Cardiac muscle cell (in vitro differentiated cells and primary cell): ENCODE data around the gene TEAD4. TPM values are rescaled to one million over a fixed set of nuclear protein-coding genes. Genes with fewer than 3 reads are reported as not detected.

Experiments
- DNase-seq, 2 donors: peaks; one replicate each; pipeline versions ENCODE4 v3.0.0 to v3.0.0-alpha.2; 2010 to 2017; ENCODE audit warnings: low read depth in 1 of 2, low spot score in 1 of 2
- H3K27ac ChIP-seq: fragments of 200-600 bp; sonication (generic); 2 replicates; pipeline ENCODE4 v1.5.1; 2016
- H3K27me3 ChIP-seq: fragments of 200-600 bp; sonication (generic); 2 replicates; pipeline ENCODE4 v1.6.0; 2016; ENCODE audit warnings: control low read depth
- H3K36me3 ChIP-seq: fragments of 200-600 bp; sonication (generic); 2 replicates; pipeline ENCODE4 v1.5.1; 2016; ENCODE audit warnings: control low read depth
- H3K4me1 ChIP-seq: fragments of 200-600 bp; sonication (generic); 2 replicates; pipeline ENCODE4 v1.8.1; 2017; ENCODE audit warnings: low read depth, mild to moderate bottlenecking, mixed run types
- H3K4me3 ChIP-seq: fragments of 200-600 bp; sonication (generic); 2 replicates; pipeline ENCODE4 v1.5.1; 2016; ENCODE audit warnings: mild to moderate bottlenecking
- H3K9me3 ChIP-seq: fragments of 200-600 bp; sonication (generic); 2 replicates; pipeline ENCODE4 v1.5.1; 2017; ENCODE audit warnings: low read depth, mild to moderate bottlenecking, control low read depth
- CTCF ChIP-seq: IDR thresholded peaks from 2 replicates; pipeline ENCODE4 v1.5.1; 2012; ENCODE audit warnings: low read depth, mild to moderate bottlenecking, low read length
- polyA plus RNA-seq: library from polyadenylated mRNA; unstranded; fragments of >200 nt; fragmentation: Nextera tagmentation; extraction: Ambion mirVana; gene quantifications from 2 replicates; pipeline ENCODE4 v1.2.1, GENCODE V29; 2016
- total RNA-seq: library from RNA; depleted of rRNA; stranded (reverse); fragments of >200 nt; gene quantifications from 2 replicates; pipeline ENCODE4 v1.2.3, GENCODE V29; 2016

The TEAD4 gene
- total RNA-seq = 29.1 and 31.9 TPM in 2 replicates
- 21.3 and 23.9 TPM in 2 replicates for polyA plus RNA-seq

GRCh38 chr12:2959192-2959504 is at the start of gene TEAD4:
Gene TEAD4, plus strand, starts transcription at chr12:2959397.
- no peak for TF ChIP-seq CTCF
- DNase-seq = peak; percentile 89 to 93
- Histone ChIP-seq H3K4me3 (peak within 1 kb of the TSS; percentile 65), H3K9me3 (no peaks in the 10 kb centered on the region), H3K27ac (peak within 1 kb of the TSS; percentile 93), H3K27me3 (no peaks in the 10 kb centered on the region), H3K36me3 (no peaks in the 10 kb centered on the region), H3K4me1 (peaks cover 29% of the 10 kb centered on the region)

- no peak for TF ChIP-seq CTCF
- no peak overlapping the region for H3K4me3 ChIP-seq
- no peak overlapping the region for H3K27ac ChIP-seq
- no peak for DNase-seq
- no peaks in the 10 kb centered on the region for H3K36me3 ChIP-seq
- H3K4me1 ChIP-seq = no peaks in the 10 kb centered on the region
- H3K9me3 ChIP-seq = no peaks in the 10 kb centered on the region
- no peaks in the 10 kb centered on the region for H3K27me3 ChIP-seq
Measured at GRCh38 chr12:2912216-2912575, 47.0 kb upstream of the TEAD4 start.

GRCh38 chr12:2919249-2919648 is 39.9 kb upstream of the TEAD4 start:
- DNase-seq = no peak
- Histone ChIP-seq H3K27me3 (no peaks in the 10 kb centered on the region), H3K27ac (no peak overlapping the region), H3K36me3 (peaks cover 8% of the 10 kb centered on the region), H3K4me3 (no peak overlapping the region), H3K9me3 (no peaks in the 10 kb centered on the region), H3K4me1 (no peaks in the 10 kb centered on the region)
- TF ChIP-seq CTCF = no peak

- DNase-seq = no peak
- H3K27ac ChIP-seq = no peak overlapping the region
- peaks cover 19% of the 10 kb centered on the region for H3K36me3 ChIP-seq
Measured at GRCh38 chr12:2922329-2922728, 36.9 kb upstream of the TEAD4 start.

GRCh38 chr12:2923057-2923456 is 36.1 kb upstream of the TEAD4 start:
- Histone ChIP-seq H3K4me3 (no peak overlapping the region), H3K36me3 (peaks cover 19% of the 10 kb centered on the region), H3K4me1 (no peaks in the 10 kb centered on the region), H3K27me3 (no peaks in the 10 kb centered on the region), H3K9me3 (no peaks in the 10 kb centered on the region), H3K27ac (no peak overlapping the region)
- TF ChIP-seq CTCF = no peak
- DNase-seq = no peak

More at GRCh38 chr12:2922329-2922728, 36.9 kb upstream of the TEAD4 start:
- no peaks in the 10 kb centered on the region for H3K27me3 ChIP-seq
- no peaks in the 10 kb centered on the region for H3K4me1 ChIP-seq
- no peaks in the 10 kb centered on the region for H3K9me3 ChIP-seq
- no peak overlapping the region for H3K4me3 ChIP-seq
- TF ChIP-seq CTCF = no peak

- DNase-seq = peak in 1 of 2 donors; percentile 37
- no peaks in the 10 kb centered on the region for H3K27me3 ChIP-seq
- no peak overlapping the region for H3K4me3 ChIP-seq
- no peaks in the 10 kb centered on the region for H3K9me3 ChIP-seq
- H3K36me3 ChIP-seq = peaks cover 19% of the 10 kb centered on the region
- no peak overlapping the region for H3K27ac ChIP-seq
- no peaks in the 10 kb centered on the region for H3K4me1 ChIP-seq
- TF ChIP-seq CTCF = no peak
Measured at GRCh38 chr12:2924019-2924418, 35.2 kb upstream of the TEAD4 start.
